ENCODE measurements around the gene SERINC3. TPM values are rescaled to one million over a fixed set of nuclear protein-coding genes. Genes with fewer than 3 reads are reported as not detected.

Gene SERINC3
- total RNA-seq, 4 donors from 2014 or later = 44.1 to 113 (median 58.3) TPM

- TF ChIP-seq POLR2A (IDR thresholded peaks at IDR 0.05) = no peak
- no peak for TF ChIP-seq CTCF (IDR thresholded peaks at IDR 0.05)
- no peaks in the 10 kb centered on the region for H3K9me3 ChIP-seq
- DNase-seq = no peak
- no peaks in the 10 kb centered on the region for H3K27me3 ChIP-seq
- no peaks in the 10 kb centered on the region for H3K36me3 ChIP-seq
- no peak overlapping the region for H3K4me3 ChIP-seq
- H3K27ac ChIP-seq = peak overlapping the region; percentile 98
- peaks cover 7 to 9% of the 10 kb centered on the region in 2 donors for H3K4me1 ChIP-seq
- intact Hi-C loops (cut with DNase I; ENCODE audit: low total_unique reads) = no loop called here
Measured at GRCh38 chr20:44522841-44523240, 971 bp upstream of the SERINC3 start.

- intact Hi-C loops (cut with DNase I; ENCODE audit: low total_unique reads) = no loop called here
- H3K27me3 ChIP-seq = no peaks in the 10 kb centered on the region
- H3K9me3 ChIP-seq = no peaks in the 10 kb centered on the region
- peaks cover 8 to 9% of the 10 kb centered on the region in 2 donors for H3K4me1 ChIP-seq
- H3K36me3 ChIP-seq = no peaks in the 10 kb centered on the region
- no peak for DNase-seq
- H3K4me3 ChIP-seq = peak overlapping the region; percentile 87 to 90
- TF ChIP-seq POLR2A (IDR thresholded peaks at IDR 0.05) (no peak), CTCF (IDR thresholded peaks at IDR 0.05) (no peak)
- peak overlapping the region; percentile 98 for H3K27ac ChIP-seq
Measured at GRCh38 chr20:44520881-44521280, 989 bp downstream of the SERINC3 start.

GRCh38 chr20:44518248-44518647 is 3.6 kb downstream of the SERINC3 start:
- Histone ChIP-seq H3K27ac (no peak overlapping the region), H3K4me3 (no peak overlapping the region), H3K27me3 (no peaks in the 10 kb centered on the region), H3K4me1 (peaks cover 9 to 14% of the 10 kb centered on the region in 2 donors), H3K36me3 (no peaks in the 10 kb centered on the region), H3K9me3 (no peaks in the 10 kb centered on the region)
- no peak for DNase-seq
- intact Hi-C loops (cut with DNase I; ENCODE audit: low total_unique reads) = no loop called here
- TF ChIP-seq CTCF (IDR thresholded peaks at IDR 0.05) (no peak), POLR2A (IDR thresholded peaks at IDR 0.05) (no peak)

GRCh38 chr20:44517454-44517853 is 4.4 kb downstream of the SERINC3 start:
- H3K4me3 ChIP-seq = no peak overlapping the region
- H3K27me3 ChIP-seq = no peaks in the 10 kb centered on the region
- H3K27ac ChIP-seq = no peak overlapping the region
- intact Hi-C loops (cut with DNase I; ENCODE audit: low total_unique reads) = no loop called here
- TF ChIP-seq POLR2A (IDR thresholded peaks at IDR 0.05) (no peak), CTCF (IDR thresholded peaks at IDR 0.05) (no peak)
- H3K36me3 ChIP-seq = no peaks in the 10 kb centered on the region
- peaks cover 9 to 14% of the 10 kb centered on the region in 2 donors for H3K4me1 ChIP-seq
- H3K9me3 ChIP-seq = no peaks in the 10 kb centered on the region
- no peak for DNase-seq

- H3K9me3 ChIP-seq = no peaks in the 10 kb centered on the region
- intact Hi-C loops (cut with DNase I; ENCODE audit: low total_unique reads) = no loop called here
- no peak overlapping the region for H3K27ac ChIP-seq
- H3K4me3 ChIP-seq = no peak overlapping the region
- H3K4me1 ChIP-seq = peaks cover 9 to 14% of the 10 kb centered on the region in 2 donors
- DNase-seq = no peak
- H3K27me3 ChIP-seq = no peaks in the 10 kb centered on the region
- no peaks in the 10 kb centered on the region for H3K36me3 ChIP-seq
- no peak for TF ChIP-seq POLR2A (IDR thresholded peaks at IDR 0.05)
- no peak for TF ChIP-seq CTCF (IDR thresholded peaks at IDR 0.05)
Measured at GRCh38 chr20:44516491-44516890, 5.4 kb downstream of the SERINC3 start.
